Left ventricle myocardium inferior (tissue), 1 donor: ENCODE results near the gene REG1B. TPM values are rescaled to one million over a fixed set of nuclear protein-coding genes. Genes with fewer than 3 reads are reported as not detected.

Source experiments
- DNase-seq: peaks from one replicate; pipeline ENCODE4 v3.0.0-alpha.2; 2020
- H3K27ac ChIP-seq: fragments of 200-600 bp; replicated peaks from 2 replicates; pipeline ENCODE4 v1.8.0; 2021
- H3K27me3 ChIP-seq: fragments of 200-600 bp; 2 replicates; pipeline ENCODE4 v1.8.0; 2021; ENCODE audit warnings: low read depth
- H3K36me3 ChIP-seq: fragments of 200-600 bp; 2 replicates; pipeline ENCODE4 v1.8.0; 2021
- H3K4me1 ChIP-seq: fragments of 200-600 bp; 2 replicates; pipeline ENCODE4 v1.8.0; 2021
- H3K4me3 ChIP-seq: fragments of 200-600 bp; 2 replicates; pipeline ENCODE4 v1.8.0; 2021; ENCODE audit warnings: mild to moderate bottlenecking, moderate library complexity
- H3K9me3 ChIP-seq: fragments of 200-600 bp; replicated peaks from 2 replicates; pipeline ENCODE4 v1.8.0; 2021
- intact Hi-C: fragments of 100-400 bp; cut with micrococcal nuclease; formaldehyde crosslinking; loops from one replicate; pipeline ENCODE4 v1.11.0; 2022
- total RNA-seq: library from RNA; stranded (reverse); fragmentation: NEBNext Ultra II Directional; extraction: Animal tissue kit (Norgen Biotek cat#: 25700); gene quantifications from one replicate; pipeline ENCODE4 v1.2.1, GENCODE V29; 2021
- TF ChIP-seq, protein P1 (sequence below): fragments of 200-600 bp; IDR thresholded peaks from 2 replicates; pipeline ENCODE4 v1.8.0; 2021; ENCODE audit warnings: antibody characterized with exemption, mild to moderate bottlenecking, borderline replicate concordance
- donor health status: DM: no; HTN: yes; CAD: no; lungs with severe emphysema.

REG1B gene
- total RNA-seq, 1 donor from 2014 or later: not detected

- Histone ChIP-seq H3K27ac (no peak overlapping the region), H3K36me3 (no peaks in the 10 kb centered on the region), H3K4me3 (no peak overlapping the region), H3K27me3 (no peaks in the 10 kb centered on the region), H3K9me3 (no peaks in the 10 kb centered on the region), H3K4me1 (no peaks in the 10 kb centered on the region)
- DNase-seq: no peak
- intact Hi-C loops: no loop called here
- TF ChIP-seq, protein P1, sequence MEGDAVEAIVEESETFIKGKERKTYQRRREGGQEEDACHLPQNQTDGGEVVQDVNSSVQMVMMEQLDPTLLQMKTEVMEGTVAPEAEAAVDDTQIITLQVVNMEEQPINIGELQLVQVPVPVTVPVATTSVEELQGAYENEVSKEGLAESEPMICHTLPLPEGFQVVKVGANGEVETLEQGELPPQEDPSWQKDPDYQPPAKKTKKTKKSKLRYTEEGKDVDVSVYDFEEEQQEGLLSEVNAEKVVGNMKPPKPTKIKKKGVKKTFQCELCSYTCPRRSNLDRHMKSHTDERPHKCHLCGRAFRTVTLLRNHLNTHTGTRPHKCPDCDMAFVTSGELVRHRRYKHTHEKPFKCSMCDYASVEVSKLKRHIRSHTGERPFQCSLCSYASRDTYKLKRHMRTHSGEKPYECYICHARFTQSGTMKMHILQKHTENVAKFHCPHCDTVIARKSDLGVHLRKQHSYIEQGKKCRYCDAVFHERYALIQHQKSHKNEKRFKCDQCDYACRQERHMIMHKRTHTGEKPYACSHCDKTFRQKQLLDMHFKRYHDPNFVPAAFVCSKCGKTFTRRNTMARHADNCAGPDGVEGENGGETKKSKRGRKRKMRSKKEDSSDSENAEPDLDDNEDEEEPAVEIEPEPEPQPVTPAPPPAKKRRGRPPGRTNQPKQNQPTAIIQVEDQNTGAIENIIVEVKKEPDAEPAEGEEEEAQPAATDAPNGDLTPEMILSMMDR: peak; percentile 44
Observed at GRCh38 chr2:79041032-79041448, 46.8 kb downstream of the REG1B start.

- H3K4me1 ChIP-seq: no peaks in the 10 kb centered on the region
- no peaks in the 10 kb centered on the region for H3K36me3 ChIP-seq
- H3K27me3 ChIP-seq: no peaks in the 10 kb centered on the region
- H3K4me3 ChIP-seq: no peak overlapping the region
- TF ChIP-seq, protein P1: no peak
- no peak overlapping the region for H3K27ac ChIP-seq
- intact Hi-C loops: no loop called here
- DNase-seq: no peak
- H3K9me3 ChIP-seq: no peaks in the 10 kb centered on the region
Observed at GRCh38 chr2:79039944-79040343, 47.8 kb downstream of the REG1B start.

Other genes with a start within 250 kb of the REG1B start
- not detected for gene REG3G, start 62.3 kb downstream of the REG1B start, total RNA-seq
- gene REG1A, start 32.5 kb upstream of the REG1B start, total RNA-seq: not detected
- gene REG3A, start 71.8 kb upstream of the REG1B start, total RNA-seq: not detected